HepG2 (cell line): ENCODE results near the gene AK8. TPM values are rescaled to one million over a fixed set of nuclear protein-coding genes. Genes with fewer than 3 reads are reported as not detected.

Experiments used
- ATAC-seq: fragments of 200-7000 bp; cut with Tn5 transposase; 3 replicates; pipeline ENCODE4 v1.9.1; 2020; ENCODE audit warnings: mild to moderate bottlenecking, moderate library complexity
- BruUV-seq: library from RNA; stranded (reverse); fragments of 400-500 nt; replicated peaks from 2 replicates; lab custom pipeline; 2021; lab: Mats Ljungman, UMichigan
- CTCF ChIA-PET: fragments of 300-600 bp; formaldehyde crosslinking; extraction: SDS; loops from one replicate; lab custom pipeline; 2021; ENCODE audit warnings: low total read pairs, inconsistent platforms, low intra/inter-chr PET ratio; lab: Yijun Ruan, JAX
- POLR2A ChIA-PET: fragments of 350-600 bp; sonication (Branson Sonifier 250); formaldehyde crosslinking; loops from one replicate; lab custom pipeline; 2020; ENCODE audit warnings: antibody characterized with exemption, inconsistent platforms; lab: Yijun Ruan, JAX
- DNase-seq: peaks from one replicate; pipeline ENCODE4 v3.0.0-alpha.2; 2015; ENCODE audit warnings: low spot score
- FAIRE-seq: peaks from 3 replicates; lab custom pipeline; 2011; peaks lifted over from hg19 to GRCh38; lab: Jason Lieb, UNC
- H2AFZ ChIP-seq: one replicate; pipeline ENCODE4 v1.6.1; 2011; ENCODE audit warnings: low read length, inconsistent platforms
- H3K27ac ChIP-seq: fragments of 300-600 bp; 3 replicates; pipeline ENCODE4 v1.8.0; 2011; ENCODE audit warnings: mixed run types, mild to moderate bottlenecking, mixed read lengths, low read length, inconsistent platforms; ENCODE audit not compliant: insufficient read depth; ENCODE audit errors: extremely low read length
- H3K27me3 ChIP-seq, 2 experiments: fragments of 200-600 bp in 1 of 2; 2 replicates in 1 of 2; 3 replicates in 1 of 2; pipeline versions ENCODE4 v1.6.0 to v1.8.0; 2011; ENCODE audit warnings: low read length in 2 of 2, mild to moderate bottlenecking in 2 of 2, moderate library complexity in 2 of 2, inconsistent platforms in 1 of 2; ENCODE audit not compliant: insufficient read depth in 2 of 2, control insufficient read depth in 1 of 2
- H3K36me3 ChIP-seq, 2 experiments: fragments of 200-600 bp in 1 of 2; replicated peaks in 1 of 2; 2 replicates in 1 of 2; 3 replicates in 1 of 2; pipeline versions ENCODE4 v1.5.1 to v1.8.0; 2011; ENCODE audit warnings: low read length in 2 of 2, inconsistent platforms in 1 of 2; ENCODE audit not compliant: insufficient read depth in 2 of 2, control insufficient read depth in 1 of 2
- H3K4me1 ChIP-seq: 2 replicates; pipeline ENCODE4 v1.5.1; 2012; ENCODE audit warnings: low read length, inconsistent platforms; ENCODE audit not compliant: insufficient read depth
- H3K4me2 ChIP-seq: 2 replicates; pipeline ENCODE4 v1.6.0; 2011; ENCODE audit warnings: low read depth, low read length, inconsistent platforms
- H3K4me3 ChIP-seq, 3 experiments: fragments of 200-600 bp in 1 of 3; sonication (generic), shearing (Covaris generic) in 1 of 3; replicated peaks in 1 of 3; 2 replicates each; pipeline ENCODE4 v1.5.1; 2011 to 2016; ENCODE audit warnings: low read length in 3 of 3, inconsistent platforms in 2 of 3, low read depth in 2 of 3, mild to moderate bottlenecking in 2 of 3, control low read depth in 1 of 3, mixed read lengths in 1 of 3; ENCODE audit not compliant: insufficient read depth in 1 of 3
- H3K79me2 ChIP-seq: one replicate; pipeline ENCODE4 v1.6.1; 2011; ENCODE audit warnings: low read length, inconsistent platforms; ENCODE audit not compliant: insufficient read depth
- H3K9ac ChIP-seq: 2 replicates; pipeline ENCODE4 v1.6.0; 2011; ENCODE audit warnings: mild to moderate bottlenecking, low read depth, low read length, inconsistent platforms; ENCODE audit not compliant: insufficient read depth
- H3K9me3 ChIP-seq: 2 replicates; pipeline ENCODE4 v1.5.1; 2012; ENCODE audit warnings: mild to moderate bottlenecking, low read length
- H4K20me1 ChIP-seq: 2 replicates; pipeline ENCODE4 v1.6.0; 2011; ENCODE audit warnings: inconsistent platforms, mild to moderate bottlenecking, low read length, moderate library complexity; ENCODE audit not compliant: insufficient read depth
- ATF3 ChIP-seq: sonication (generic); formaldehyde crosslinking; IDR thresholded peaks from 2 replicates; pipeline ENCODE4 v1.4.0; 2020; ENCODE audit warnings: missing genetic modification reagents
- FOXP1 ChIP-seq, 2 experiments: fragments of 450-650 bp in 1 of 2; IDR thresholded peaks; 2 replicates each; pipeline ENCODE4 v1.6.1; 2017 to 2018; ENCODE audit warnings: antibody characterized with exemption in 1 of 2
- HCFC1 ChIP-seq: fragments of 150-350 bp; IDR thresholded peaks from 2 replicates; pipeline ENCODE4 v1.6.1; 2014; ENCODE audit warnings: low read depth, low read length
- KDM2A ChIP-seq: sonication (generic); formaldehyde crosslinking; IDR thresholded peaks from 2 replicates; pipeline ENCODE4 v1.4.0; 2020; ENCODE audit warnings: low read depth, missing genetic modification reagents, borderline replicate concordance
- MXD1 ChIP-seq: sonication (generic); formaldehyde crosslinking; IDR thresholded peaks from 2 replicates; pipeline ENCODE4 v1.4.0; 2020; ENCODE audit warnings: mild to moderate bottlenecking, missing genetic modification reagents
- NFATC3 ChIP-seq: sonication (generic); formaldehyde crosslinking; IDR thresholded peaks from 2 replicates; pipeline ENCODE4 v1.5.1; 2020; ENCODE audit warnings: mild to moderate bottlenecking, missing genetic modification reagents
- PHF8 ChIP-seq: sonication (generic); formaldehyde crosslinking; IDR thresholded peaks from 2 replicates; pipeline ENCODE4 v1.5.0; 2020; ENCODE audit warnings: missing genetic modification reagents
- REPIN1 ChIP-seq: sonication (generic); formaldehyde crosslinking; IDR thresholded peaks from 2 replicates; pipeline ENCODE4 v1.8.0; 2022; ENCODE audit warnings: missing genetic modification reagents, low read depth, mild to moderate bottlenecking, borderline replicate concordance
- ZMYM2 ChIP-seq: sonication (generic); formaldehyde crosslinking; IDR thresholded peaks from 2 replicates; pipeline ENCODE4 v1.8.0; 2022; ENCODE audit warnings: mild to moderate bottlenecking, missing genetic modification reagents
- ZNF850 ChIP-seq: sonication (generic); formaldehyde crosslinking; conservative IDR thresholded peaks from 2 replicates; pipeline ENCODE4 v1.9.0; 2021; ENCODE audit warnings: mild to moderate bottlenecking, missing genetic modification reagents
- WGBS: methylation state at CpG from one replicate; pipeline ENCODE4 v1.1.6; 2017; ENCODE audit warnings: low lambda C conversion rate; 5-methylcytosine and 5-hydroxymethylcytosine counted together
- in situ Hi-C: cut with HindIII; loops from 2 replicates; pipeline ENCODE4 v1.10.0; 2017; ENCODE audit warnings: low pct_unique_long_range_greater_than_20kb; ENCODE audit not compliant: extremely low pct_ligation_motif_present
- intact Hi-C: fragments of 100-400 bp; cut with micrococcal nuclease; formaldehyde crosslinking; loops from one replicate; pipeline ENCODE4 v1.10.0; 2022; ENCODE audit not compliant: unreplicated experiment
- polyA plus RNA-seq, 8 experiments: library from polyadenylated mRNA; depleted of rRNA in 3 of 8; stranded (reverse) in 7 of 8; unstranded in 1 of 8; fragments of >200 nt; fragmentation: Illumina TruSeq in 4 of 8; extraction: Trizol in 4 of 8; gene quantifications; 2 replicates each; pipeline versions ENCODE4 v1.2.1 to v1.2.3, GENCODE V29; 2011 to 2016; ENCODE audit warnings: low read depth in 4 of 8, missing spikeins in 1 of 8, mixed read lengths in 1 of 8; ENCODE audit not compliant: insufficient read depth in 1 of 8
- total RNA-seq, 5 experiments: library from RNA; depleted of rRNA; stranded (reverse); fragments of >200 nt; fragmentation: Illumina TruSeq; extraction: Trizol; gene quantifications; 2 replicates each; pipeline ENCODE4 v1.2.3, GENCODE V29; 2016; ENCODE audit warnings: low read depth in 1 of 5
- TF ChIP-seq, protein P1 (sequence below), 2 experiments: sonication (generic) in 1 of 2; formaldehyde crosslinking in 1 of 2; IDR thresholded peaks; 2 replicates each; pipeline versions ENCODE4 v1.4.0 to v1.6.1; 2016 to 2020; ENCODE audit warnings: borderline replicate concordance in 1 of 2, low read depth in 1 of 2, mild to moderate bottlenecking in 1 of 2, missing genetic modification reagents in 1 of 2
- TF ChIP-seq, protein P2 (sequence below): sonication (generic); formaldehyde crosslinking; IDR thresholded peaks from 2 replicates; pipeline ENCODE4 v1.5.0; 2020; ENCODE audit warnings: missing genetic modification reagents, mild to moderate bottlenecking, borderline replicate concordance
- TF ChIP-seq, protein P3 (sequence below): sonication (generic); formaldehyde crosslinking; IDR thresholded peaks from 2 replicates; pipeline ENCODE4 v1.4.0; 2020; ENCODE audit warnings: missing genetic modification reagents

AK8 gene
- total and polyA plus RNA-seq, 2 of the 13 experiments (the other 11 are each of a cell fraction or from before 2014, with no cell fraction given) = 0.11 TPM; not detected in 1

DNA sequence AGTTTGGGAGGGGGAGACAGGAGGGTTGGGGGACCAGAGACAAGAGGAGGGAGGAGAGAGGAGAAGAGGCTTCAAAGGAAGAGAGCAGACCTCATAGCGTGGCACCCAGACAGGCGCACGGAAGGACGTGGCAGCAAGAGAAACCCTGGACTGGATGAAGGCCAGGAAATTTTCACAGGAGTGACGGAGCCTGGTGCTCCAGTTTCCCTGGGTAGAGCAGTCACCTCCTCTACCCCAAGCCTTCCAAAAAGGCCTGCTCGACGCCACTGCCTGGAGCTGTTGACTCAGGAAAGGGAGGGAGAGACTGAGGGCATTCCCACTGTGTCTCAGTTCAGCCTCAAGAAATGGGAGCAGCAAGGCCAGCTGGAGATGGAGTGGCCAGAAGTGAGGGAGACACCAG, 19.3 kb downstream of the AK8 start (continued):
- TF ChIP-seq NFATC3 (CRISPR knock-in tag) (no peak), MXD1 (no peak), HCFC1 (no peak), KDM2A (CRISPR knock-in tag) (no peak)
- TF ChIP-seq, protein P1, sequence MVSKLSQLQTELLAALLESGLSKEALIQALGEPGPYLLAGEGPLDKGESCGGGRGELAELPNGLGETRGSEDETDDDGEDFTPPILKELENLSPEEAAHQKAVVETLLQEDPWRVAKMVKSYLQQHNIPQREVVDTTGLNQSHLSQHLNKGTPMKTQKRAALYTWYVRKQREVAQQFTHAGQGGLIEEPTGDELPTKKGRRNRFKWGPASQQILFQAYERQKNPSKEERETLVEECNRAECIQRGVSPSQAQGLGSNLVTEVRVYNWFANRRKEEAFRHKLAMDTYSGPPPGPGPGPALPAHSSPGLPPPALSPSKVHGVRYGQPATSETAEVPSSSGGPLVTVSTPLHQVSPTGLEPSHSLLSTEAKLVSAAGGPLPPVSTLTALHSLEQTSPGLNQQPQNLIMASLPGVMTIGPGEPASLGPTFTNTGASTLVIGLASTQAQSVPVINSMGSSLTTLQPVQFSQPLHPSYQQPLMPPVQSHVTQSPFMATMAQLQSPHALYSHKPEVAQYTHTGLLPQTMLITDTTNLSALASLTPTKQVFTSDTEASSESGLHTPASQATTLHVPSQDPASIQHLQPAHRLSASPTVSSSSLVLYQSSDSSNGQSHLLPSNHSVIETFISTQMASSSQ (IDR thresholded peaks at IDR 0.05; ENCODE audit: low read depth) = no peak
- TF ChIP-seq, protein P1 (CRISPR knock-in tag; IDR thresholded peaks at IDR 0.05; ENCODE audit: borderline replicate concordance) = no peak

- CTCF ChIA-PET = no interaction called here
- DNase-seq (no peak), FAIRE-seq (no peak)
Observed at GRCh38 chr9:132857616-132858342, 20.3 kb downstream of the AK8 start.

More at GRCh38 chr9:132857616-132858342, 20.3 kb downstream of the AK8 start:
- POLR2A ChIA-PET = no interaction called here
- H3K9ac ChIP-seq = no peak overlapping the region
- H3K27ac ChIP-seq = no peak overlapping the region
- in situ Hi-C loops = no loop called here
- TF ChIP-seq ZNF850 (no peak), REPIN1 (CRISPR knock-in tag) (no peak), ATF3 (CRISPR knock-in tag) (no peak), PHF8 (no peak), ZMYM2 (CRISPR knock-in tag) (no peak), FOXP1 (IDR thresholded peaks at IDR 0.05) (no peak), FOXP1 (CRISPR knock-in tag; IDR thresholded peaks at IDR 0.05) (no peak)
- TF ChIP-seq, protein P2, sequence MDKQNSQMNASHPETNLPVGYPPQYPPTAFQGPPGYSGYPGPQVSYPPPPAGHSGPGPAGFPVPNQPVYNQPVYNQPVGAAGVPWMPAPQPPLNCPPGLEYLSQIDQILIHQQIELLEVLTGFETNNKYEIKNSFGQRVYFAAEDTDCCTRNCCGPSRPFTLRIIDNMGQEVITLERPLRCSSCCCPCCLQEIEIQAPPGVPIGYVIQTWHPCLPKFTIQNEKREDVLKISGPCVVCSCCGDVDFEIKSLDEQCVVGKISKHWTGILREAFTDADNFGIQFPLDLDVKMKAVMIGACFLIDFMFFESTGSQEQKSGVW (CRISPR knock-in tag) = no peak
- TF ChIP-seq, protein P3, sequence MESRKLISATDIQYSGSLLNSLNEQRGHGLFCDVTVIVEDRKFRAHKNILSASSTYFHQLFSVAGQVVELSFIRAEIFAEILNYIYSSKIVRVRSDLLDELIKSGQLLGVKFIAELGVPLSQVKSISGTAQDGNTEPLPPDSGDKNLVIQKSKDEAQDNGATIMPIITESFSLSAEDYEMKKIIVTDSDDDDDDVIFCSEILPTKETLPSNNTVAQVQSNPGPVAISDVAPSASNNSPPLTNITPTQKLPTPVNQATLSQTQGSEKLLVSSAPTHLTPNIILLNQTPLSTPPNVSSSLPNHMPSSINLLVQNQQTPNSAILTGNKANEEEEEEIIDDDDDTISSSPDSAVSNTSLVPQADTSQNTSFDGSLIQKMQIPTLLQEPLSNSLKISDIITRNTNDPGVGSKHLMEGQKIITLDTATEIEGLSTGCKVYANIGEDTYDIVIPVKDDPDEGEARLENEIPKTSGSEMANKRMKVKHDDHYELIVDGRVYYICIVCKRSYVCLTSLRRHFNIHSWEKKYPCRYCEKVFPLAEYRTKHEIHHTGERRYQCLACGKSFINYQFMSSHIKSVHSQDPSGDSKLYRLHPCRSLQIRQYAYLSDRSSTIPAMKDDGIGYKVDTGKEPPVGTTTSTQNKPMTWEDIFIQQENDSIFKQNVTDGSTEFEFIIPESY (CRISPR knock-in tag) = peak; percentile 78
- no TSS peak for BruUV-seq
- intact Hi-C loops = no loop called here
- no peaks in the 10 kb centered on the region for H3K9me3 ChIP-seq
- H3K4me1 ChIP-seq = no peaks in the 10 kb centered on the region
- WGBS = 58% methylated on average over 13 of the region's 24 CpGs
- no peak overlapping the region for H3K4me2 ChIP-seq
- H4K20me1 ChIP-seq = no peaks in the 10 kb centered on the region
- ATAC-seq = peak; percentile 54; the same call in 2 of the 3 replicates
- H3K36me3 ChIP-seq = no peaks in the 10 kb centered on the region
- no peak overlapping the region for H3K4me3 ChIP-seq
- peaks cover 0 to 7% of the 10 kb centered on the region in 2 experiments; a peak in 2 of 5 replicates for H3K27me3 ChIP-seq
- H3K79me2 ChIP-seq = no peaks in the 10 kb centered on the region
- H2AFZ ChIP-seq = no peak overlapping the region
